ENCODE results near the gene CST6. TPM values are rescaled to one million over a fixed set of nuclear protein-coding genes. Genes with fewer than 3 reads are reported as not detected.

The CST6 gene
- total and polyA plus RNA-seq, 2 experiments from 2014 or later: 4.2 to 8.3 TPM

GRCh38 chr11:66003291-66003690 lies 8.5 kb upstream of the CST6 start (continued):
- no peak for TF ChIP-seq REST (IDR thresholded peaks at IDR 0.05; ENCODE audit: unreplicated experiment)
- TF ChIP-seq, protein P1, sequence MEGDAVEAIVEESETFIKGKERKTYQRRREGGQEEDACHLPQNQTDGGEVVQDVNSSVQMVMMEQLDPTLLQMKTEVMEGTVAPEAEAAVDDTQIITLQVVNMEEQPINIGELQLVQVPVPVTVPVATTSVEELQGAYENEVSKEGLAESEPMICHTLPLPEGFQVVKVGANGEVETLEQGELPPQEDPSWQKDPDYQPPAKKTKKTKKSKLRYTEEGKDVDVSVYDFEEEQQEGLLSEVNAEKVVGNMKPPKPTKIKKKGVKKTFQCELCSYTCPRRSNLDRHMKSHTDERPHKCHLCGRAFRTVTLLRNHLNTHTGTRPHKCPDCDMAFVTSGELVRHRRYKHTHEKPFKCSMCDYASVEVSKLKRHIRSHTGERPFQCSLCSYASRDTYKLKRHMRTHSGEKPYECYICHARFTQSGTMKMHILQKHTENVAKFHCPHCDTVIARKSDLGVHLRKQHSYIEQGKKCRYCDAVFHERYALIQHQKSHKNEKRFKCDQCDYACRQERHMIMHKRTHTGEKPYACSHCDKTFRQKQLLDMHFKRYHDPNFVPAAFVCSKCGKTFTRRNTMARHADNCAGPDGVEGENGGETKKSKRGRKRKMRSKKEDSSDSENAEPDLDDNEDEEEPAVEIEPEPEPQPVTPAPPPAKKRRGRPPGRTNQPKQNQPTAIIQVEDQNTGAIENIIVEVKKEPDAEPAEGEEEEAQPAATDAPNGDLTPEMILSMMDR (conservative IDR thresholded peaks at IDR 0.05; ENCODE audit: low read depth in 2 of 2): no peak
- no peak for TF ChIP-seq CREB1 (CRISPR knock-in tag; IDR thresholded peaks at IDR 0.05; ENCODE audit: low read depth)
- TF ChIP-seq JUNB (IDR thresholded peaks at IDR 0.05; ENCODE audit: unreplicated experiment): no peak
- no peak for TF ChIP-seq ZNF114 (CRISPR knock-in tag; IDR thresholded peaks at IDR 0.05)
- TF ChIP-seq POLR2AphosphoS5 (IDR thresholded peaks at IDR 0.05; ENCODE audit: low read depth): no peak
- no peak for TF ChIP-seq STAT1 (IDR thresholded peaks at IDR 0.05; ENCODE audit: unreplicated experiment)

GRCh38 chr11:66004186-66004585 lies 7.6 kb upstream of the CST6 start:
- Mint-ChIP-seq H3K4me3 (peak overlapping the region; percentile 56), H3K27me3 (ENCODE audit: insufficient read depth, low read depth, poor library complexity) (peaks cover 13% of the 10 kb centered on the region), H3K27ac (no peak overlapping the region), H3K36me3 (ENCODE audit: low read depth) (peaks cover 52% of the 10 kb centered on the region), H3K4me1 (peaks cover 26% of the 10 kb centered on the region), H3K9me3 (no peaks in the 10 kb centered on the region)
- H4K20me1 ChIP-seq (replicated peaks; ENCODE audit: insufficient read depth): peaks cover 7% of the 10 kb centered on the region; the same call in 1 of the 2 replicates
- no peak overlapping the region for H3K27ac ChIP-seq (ENCODE audit: low read depth)
- H3K4me2 ChIP-seq: no peak overlapping the region
- H3K36me3 ChIP-seq (ENCODE audit: insufficient read depth): peaks cover 17% of the 10 kb centered on the region
- H2AFZ ChIP-seq: no peak overlapping the region
- no peak for ATAC-seq
- H3K4me1 ChIP-seq (ENCODE audit: insufficient read depth): peaks cover 17% of the 10 kb centered on the region; the same call in 1 of the 2 replicates
- H3K27me3 ChIP-seq (ENCODE audit: insufficient read depth): no peaks in the 10 kb centered on the region
- no peaks in the 10 kb centered on the region for H3K9me2 ChIP-seq (ENCODE audit: insufficient read depth)
- peaks cover 39% of the 10 kb centered on the region for H3K79me2 ChIP-seq (replicated peaks; ENCODE audit: insufficient read depth)
- DNase-seq (ENCODE audit: low spot score): no peak
- peaks cover 18% of the 10 kb centered on the region; the same call in 1 of the 2 replicates for H3F3A ChIP-seq (replicated peaks; ENCODE audit: low read depth)
- H3K4me3 ChIP-seq: no peak overlapping the region
- no peak for TF ChIP-seq STAT1 (IDR thresholded peaks at IDR 0.05; ENCODE audit: unreplicated experiment)
- no peak for TF ChIP-seq ZNF331 (CRISPR knock-in tag; IDR thresholded peaks at IDR 0.05; ENCODE audit: low read depth)
- no peak for TF ChIP-seq ZNF114 (CRISPR knock-in tag; IDR thresholded peaks at IDR 0.05)
- TF ChIP-seq JUNB (IDR thresholded peaks at IDR 0.05; ENCODE audit: unreplicated experiment): no peak
- TF ChIP-seq EZH2 (IDR thresholded peaks at IDR 0.05; ENCODE audit: low read depth, unreplicated experiment): no peak
- no peak for TF ChIP-seq NANOG (IDR thresholded peaks at IDR 0.05; ENCODE audit: borderline replicate concordance)
- TF ChIP-seq POLR2AphosphoS5 (IDR thresholded peaks at IDR 0.05; ENCODE audit: low read depth): no peak
- no peak for TF ChIP-seq EZH2phosphoT487 (IDR thresholded peaks at IDR 0.05; ENCODE audit: unreplicated experiment)
- TF ChIP-seq REST (IDR thresholded peaks at IDR 0.05; ENCODE audit: unreplicated experiment): no peak
